Measurements from ENCODE around the gene KIF26B. TPM values are rescaled to one million over a fixed set of nuclear protein-coding genes. Genes with fewer than 3 reads are reported as not detected.
"Not testable (repeated sequence)": the region's sequence is repeated elsewhere in the genome, so short reads cannot be mapped to it uniquely, and the experiment has no call there.

KIF26B gene
- total and polyA plus RNA-seq, 10 of the 15 experiments (the other 5 are each of a cell fraction or from before 2014, with no cell fraction given), result 0.35 to 11.6 (median 2.2) TPM

GRCh38 chr1:245353915-245354775 lies 199.4 kb downstream of the KIF26B start (continued):
- TF ChIP-seq, protein P1, sequence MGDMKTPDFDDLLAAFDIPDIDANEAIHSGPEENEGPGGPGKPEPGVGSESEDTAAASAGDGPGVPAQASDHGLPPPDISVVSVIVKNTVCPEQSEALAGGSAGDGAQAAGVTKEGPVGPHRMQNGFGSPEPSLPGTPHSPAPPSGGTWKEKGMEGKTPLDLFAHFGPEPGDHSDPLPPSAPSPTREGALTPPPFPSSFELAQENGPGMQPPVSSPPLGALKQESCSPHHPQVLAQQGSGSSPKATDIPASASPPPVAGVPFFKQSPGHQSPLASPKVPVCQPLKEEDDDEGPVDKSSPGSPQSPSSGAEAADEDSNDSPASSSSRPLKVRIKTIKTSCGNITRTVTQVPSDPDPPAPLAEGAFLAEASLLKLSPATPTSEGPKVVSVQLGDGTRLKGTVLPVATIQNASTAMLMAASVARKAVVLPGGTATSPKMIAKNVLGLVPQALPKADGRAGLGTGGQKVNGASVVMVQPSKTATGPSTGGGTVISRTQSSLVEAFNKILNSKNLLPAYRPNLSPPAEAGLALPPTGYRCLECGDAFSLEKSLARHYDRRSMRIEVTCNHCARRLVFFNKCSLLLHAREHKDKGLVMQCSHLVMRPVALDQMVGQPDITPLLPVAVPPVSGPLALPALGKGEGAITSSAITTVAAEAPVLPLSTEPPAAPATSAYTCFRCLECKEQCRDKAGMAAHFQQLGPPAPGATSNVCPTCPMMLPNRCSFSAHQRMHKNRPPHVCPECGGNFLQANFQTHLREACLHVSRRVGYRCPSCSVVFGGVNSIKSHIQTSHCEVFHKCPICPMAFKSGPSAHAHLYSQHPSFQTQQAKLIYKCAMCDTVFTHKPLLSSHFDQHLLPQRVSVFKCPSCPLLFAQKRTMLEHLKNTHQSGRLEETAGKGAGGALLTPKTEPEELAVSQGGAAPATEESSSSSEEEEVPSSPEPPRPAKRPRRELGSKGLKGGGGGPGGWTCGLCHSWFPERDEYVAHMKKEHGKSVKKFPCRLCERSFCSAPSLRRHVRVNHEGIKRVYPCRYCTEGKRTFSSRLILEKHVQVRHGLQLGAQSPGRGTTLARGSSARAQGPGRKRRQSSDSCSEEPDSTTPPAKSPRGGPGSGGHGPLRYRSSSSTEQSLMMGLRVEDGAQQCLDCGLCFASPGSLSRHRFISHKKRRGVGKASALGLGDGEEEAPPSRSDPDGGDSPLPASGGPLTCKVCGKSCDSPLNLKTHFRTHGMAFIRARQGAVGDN (IDR thresholded peaks at IDR 0.05), result no peak
- no peak for TF ChIP-seq ZNF217 (IDR thresholded peaks at IDR 0.05)
- no peak for TF ChIP-seq NRF1 (conservative IDR thresholded peaks at IDR 0.05; ENCODE audit: low read depth, low read length)

DNA sequence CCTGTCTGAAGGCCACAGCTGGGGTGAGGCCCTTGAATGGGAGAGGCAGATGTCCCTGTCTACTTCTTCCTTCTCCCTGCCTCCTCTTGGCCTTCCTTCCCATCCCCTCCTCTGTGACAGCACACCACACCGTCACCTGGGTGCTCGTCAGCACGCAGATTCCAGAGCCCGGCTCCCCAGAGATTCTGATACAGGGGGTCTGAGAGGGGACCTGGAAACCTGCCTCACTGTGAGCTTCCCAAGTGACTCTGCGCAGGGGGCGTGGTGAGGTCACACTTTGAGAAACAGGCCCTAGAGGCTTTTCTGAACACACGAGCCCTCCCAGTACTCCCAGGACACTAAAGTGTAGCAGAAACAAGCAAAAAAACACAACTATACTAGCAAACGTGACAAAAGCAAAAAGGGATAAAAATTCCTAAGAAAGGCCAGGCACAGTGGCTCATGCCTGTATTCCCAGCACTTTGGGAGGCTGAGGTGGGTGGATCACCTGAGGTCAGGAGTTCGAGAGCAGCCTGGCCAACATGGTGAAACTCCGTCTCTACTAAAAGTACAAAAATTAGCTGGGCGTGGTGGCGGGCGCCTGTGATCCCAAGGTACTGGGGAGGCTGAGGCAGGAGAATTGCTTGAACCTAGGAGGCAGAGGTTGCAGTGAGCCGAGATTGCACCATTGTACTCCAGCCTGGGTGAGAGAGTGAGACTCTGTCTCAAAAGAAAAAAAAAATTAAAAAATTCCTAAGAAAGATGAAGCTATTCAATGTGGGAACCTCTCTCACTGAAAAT lies 201.3 kb downstream of the KIF26B start:
- intact Hi-C loops (cut with micrococcal nuclease; ENCODE audit: unreplicated experiment), result not testable (repeated sequence)

More for the DNA sequence above, 201.3 kb downstream of the KIF26B start:
- H3K4me1 ChIP-seq (ENCODE audit: control insufficient read depth, insufficient read depth, low read length); H3K9ac ChIP-seq (ENCODE audit: control insufficient read depth, insufficient read depth, low read length); SMC1A ChIA-PET (ENCODE audit: uncharacterized antibody, unreplicated experiment); BruUV-seq (replicated peaks); H3K4me3 ChIP-seq; H3K9me3 ChIP-seq (replicated peaks; ENCODE audit: control insufficient read depth, insufficient read depth, low read length); H2AFZ ChIP-seq (ENCODE audit: control insufficient read depth, low read depth, low read length); H3K27me3 ChIP-seq (replicated peaks in 1 of 2; ENCODE audit: control insufficient read depth in 2 of 2, insufficient read depth in 2 of 2, low read length in 1 of 2); RAD21 ChIA-PET (ENCODE audit: unreplicated experiment); POLR2A ChIA-PET; H3K79me2 ChIP-seq (ENCODE audit: control insufficient read depth, insufficient read depth, low read length); H3K36me3 ChIP-seq (ENCODE audit: control insufficient read depth in 2 of 2, insufficient read depth in 2 of 2, low read length in 1 of 2); ATAC-seq; H3K27ac ChIP-seq (ENCODE audit: control insufficient read depth, insufficient read depth); FAIRE-seq; DNase-seq (ENCODE audit: low read depth, low spot score); in situ Hi-C loops (cut with MboI); H4K20me1 ChIP-seq (ENCODE audit: control insufficient read depth, insufficient read depth); H3K4me2 ChIP-seq (ENCODE audit: control insufficient read depth, insufficient read depth); CTCF ChIA-PET: not testable (repeated sequence)
- 54% methylated on average over 13 of the region's 14 CpGs for WGBS (ENCODE audit: insufficient coverage, insufficient replicate concordance, low lambda C conversion rate, missing lambda C conversion rate)
